Measurements from ENCODE around the gene BTBD10. TPM values are rescaled to one million over a fixed set of nuclear protein-coding genes. Genes with fewer than 3 reads are reported as not detected.

BTBD10 gene
- total and polyA plus RNA-seq, 2 experiments from 2014 or later: 20.2 to 30.1 TPM

GRCh38 chr11:13429288-13429687, 33.7 kb downstream of the BTBD10 start:
- H3K9me3 Mint-ChIP-seq: peaks cover 37% of the 10 kb centered on the region
- Histone ChIP-seq H3K9me2 (ENCODE audit: insufficient read depth) (no peaks in the 10 kb centered on the region), H3K79me2 (replicated peaks; ENCODE audit: insufficient read depth) (peaks cover 58% of the 10 kb centered on the region), H3K4me3 (no peak overlapping the region), H3F3A (replicated peaks; ENCODE audit: low read depth) (no peaks in the 10 kb centered on the region), H3K36me3 (ENCODE audit: insufficient read depth) (no peaks in the 10 kb centered on the region; the same call in 1 of the 2 replicates), H3K4me2 (no peak overlapping the region), H3K27me3 (ENCODE audit: insufficient read depth) (no peaks in the 10 kb centered on the region), H4K20me1 (replicated peaks; ENCODE audit: insufficient read depth) (no peaks in the 10 kb centered on the region), H3K27ac (ENCODE audit: low read depth) (no peak overlapping the region), H3K4me1 (ENCODE audit: insufficient read depth) (0 out of 2 replicates have a peak, but pooled peaks cover 13% of the 10 kb centered on the region), H2AFZ (no peak overlapping the region)
- DNase-seq (ENCODE audit: low spot score): no peak
- peaks cover 11% of the 10 kb centered on the region for H3K4me1 Mint-ChIP-seq
- H3K36me3 Mint-ChIP-seq (ENCODE audit: low read depth): peaks cover 39% of the 10 kb centered on the region; the same call in 2 of the 3 replicates
- H3K27me3 Mint-ChIP-seq (ENCODE audit: insufficient read depth, low read depth, poor library complexity): no peaks in the 10 kb centered on the region
- no peak overlapping the region for H3K27ac Mint-ChIP-seq
- TF ChIP-seq ZNF114 (CRISPR knock-in tag; IDR thresholded peaks at IDR 0.05): no peak
- TF ChIP-seq EZH2phosphoT487 (IDR thresholded peaks at IDR 0.05; ENCODE audit: unreplicated experiment): no peak
- no peak for TF ChIP-seq EZH2 (IDR thresholded peaks at IDR 0.05; ENCODE audit: low read depth, unreplicated experiment)
- TF ChIP-seq ETS1 (IDR thresholded peaks at IDR 0.05): no peak
- no peak for TF ChIP-seq CREB1 (CRISPR knock-in tag; IDR thresholded peaks at IDR 0.05; ENCODE audit: low read depth)
- TF ChIP-seq POLR2AphosphoS5 (IDR thresholded peaks at IDR 0.05; ENCODE audit: low read depth): no peak
- no peak for TF ChIP-seq REST (IDR thresholded peaks at IDR 0.05; ENCODE audit: unreplicated experiment)
- no peak for TF ChIP-seq STAT1 (IDR thresholded peaks at IDR 0.05; ENCODE audit: unreplicated experiment)
- no peak for TF ChIP-seq JUNB (IDR thresholded peaks at IDR 0.05; ENCODE audit: unreplicated experiment)
- no peak for TF ChIP-seq NANOG (IDR thresholded peaks at IDR 0.05; ENCODE audit: borderline replicate concordance)
- no peak for TF ChIP-seq ZNF462 (CRISPR knock-in tag; IDR thresholded peaks at IDR 0.05)
- TF ChIP-seq ZNF331 (CRISPR knock-in tag; IDR thresholded peaks at IDR 0.05; ENCODE audit: low read depth): no peak
- no peak for TF ChIP-seq CTCF (conservative IDR thresholded peaks at IDR 0.05; ENCODE audit: low read depth in 2 of 2)
- no peak for ATAC-seq
- H3K4me3 Mint-ChIP-seq: no peak overlapping the region
